ENCODE measurements around the gene LIN7B.
"Not testable (repeated sequence)": the region's sequence is repeated elsewhere in the genome, so short reads cannot be mapped to it uniquely, and the experiment has no call there.

Gene LIN7B

DNA sequence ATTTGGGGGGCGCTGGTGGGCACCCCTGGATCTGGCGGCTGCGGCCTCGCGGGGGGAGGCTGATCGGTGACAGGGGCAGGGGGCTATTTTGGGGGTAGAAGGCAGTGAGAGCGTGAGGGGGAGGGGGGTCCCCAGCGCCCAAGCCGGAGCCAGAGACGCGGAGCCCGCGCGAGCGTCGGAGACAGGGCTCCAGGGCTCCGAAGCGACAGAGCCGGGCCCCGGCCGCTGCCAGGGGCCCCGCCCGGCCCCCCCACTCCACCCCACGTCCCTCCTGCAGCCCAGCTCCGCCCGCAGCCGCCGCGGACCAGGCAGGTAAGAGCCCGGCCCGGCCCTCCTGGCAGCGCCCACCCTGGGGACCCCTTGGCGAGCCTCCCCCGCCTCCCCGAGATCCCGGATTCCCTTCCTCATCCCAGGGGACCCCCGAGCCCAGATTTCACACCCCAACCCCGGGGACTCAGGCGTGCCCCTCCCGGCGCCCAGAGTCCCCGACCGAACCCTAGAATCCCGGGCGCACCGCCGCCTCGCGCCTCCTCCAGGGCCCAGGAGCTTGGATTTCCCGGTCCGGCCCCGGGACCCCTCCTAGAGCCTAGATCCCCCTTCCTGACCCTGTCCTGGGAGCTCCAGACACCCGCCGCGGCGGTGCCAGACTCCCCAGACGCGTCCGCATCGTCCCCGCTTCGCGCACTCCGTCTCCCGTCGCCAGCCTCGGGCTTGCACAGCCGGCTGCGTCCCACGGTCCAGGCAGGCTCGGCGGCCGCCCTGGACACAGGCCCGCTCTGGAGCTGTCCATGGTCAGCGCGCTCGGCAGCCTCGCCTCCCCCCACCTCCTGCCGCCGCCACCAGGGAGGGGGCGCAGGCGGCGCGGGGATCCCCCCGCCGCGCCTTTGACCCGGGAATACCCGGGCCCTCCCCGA lies 5.5 kb downstream of the LIN7B start, which contains the start of gene PPFIA3:
PPFIA3 (plus strand) TSS at position 134 of the 914 bp plus-strand sequence. CDS start 8,330 bp downstream, outside the sequence.
- no peak for DNase-seq

DNA sequence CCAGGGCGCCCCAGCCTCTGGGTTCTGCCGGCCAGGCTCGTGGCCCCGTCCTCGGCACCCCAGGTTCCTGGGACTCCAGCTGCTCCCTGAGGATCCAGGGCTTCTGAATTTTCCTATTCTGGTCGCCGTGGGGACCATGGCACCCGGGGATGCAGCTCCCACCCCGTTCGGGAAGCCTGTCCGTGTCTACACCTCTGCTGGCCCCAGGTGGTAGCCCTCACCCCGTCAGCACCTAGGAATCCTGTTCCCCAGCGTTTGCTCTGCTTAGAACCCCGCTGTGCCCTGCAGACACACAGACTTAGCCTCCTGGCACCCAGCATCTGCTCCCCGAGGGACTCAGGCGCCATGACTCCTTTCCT lies 6.1 kb downstream of the LIN7B start:
- DNase-seq, result no peak

DNA sequence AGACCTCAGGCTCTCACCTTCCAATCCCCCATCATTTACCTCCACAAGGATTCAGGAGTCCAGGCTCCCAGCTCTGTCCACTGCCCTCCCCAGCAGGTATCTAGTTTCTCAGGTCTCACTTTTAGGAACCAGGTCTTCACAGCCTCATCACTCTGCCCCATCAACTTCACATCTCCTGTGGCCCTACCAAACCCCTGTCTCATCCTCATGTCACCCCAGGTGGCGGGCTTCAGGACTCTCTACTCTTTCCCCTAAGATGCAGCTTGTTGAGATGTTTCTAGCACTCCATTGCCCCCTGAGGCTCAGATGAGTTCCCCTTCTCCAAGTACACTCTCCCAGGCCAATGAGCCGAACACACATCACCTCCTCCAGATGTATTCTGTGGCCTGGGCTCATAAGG lies 6.7 kb downstream of the LIN7B start:
- DNase-seq, result no peak

DNA sequence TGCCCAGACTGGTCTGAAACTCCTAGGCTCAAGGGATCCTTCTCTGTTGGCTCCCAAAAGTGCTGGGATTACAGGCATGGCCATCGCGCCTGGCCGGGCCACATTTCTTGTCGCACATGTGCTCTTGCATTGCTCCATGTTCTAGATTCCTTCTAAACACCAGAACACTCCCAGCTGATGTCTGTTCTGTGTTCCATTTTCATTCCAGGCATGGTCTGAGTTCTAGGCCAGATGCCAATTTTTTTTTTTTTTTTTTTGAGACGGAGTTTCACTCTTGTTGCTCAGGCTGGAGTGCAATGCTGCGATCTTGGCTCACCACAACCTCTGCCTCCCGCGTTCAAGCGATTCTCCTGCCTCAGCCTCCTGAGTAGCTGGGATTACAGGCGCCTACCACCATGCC lies 7.7 kb downstream of the LIN7B start:
- DNase-seq, result not testable (repeated sequence)

DNA sequence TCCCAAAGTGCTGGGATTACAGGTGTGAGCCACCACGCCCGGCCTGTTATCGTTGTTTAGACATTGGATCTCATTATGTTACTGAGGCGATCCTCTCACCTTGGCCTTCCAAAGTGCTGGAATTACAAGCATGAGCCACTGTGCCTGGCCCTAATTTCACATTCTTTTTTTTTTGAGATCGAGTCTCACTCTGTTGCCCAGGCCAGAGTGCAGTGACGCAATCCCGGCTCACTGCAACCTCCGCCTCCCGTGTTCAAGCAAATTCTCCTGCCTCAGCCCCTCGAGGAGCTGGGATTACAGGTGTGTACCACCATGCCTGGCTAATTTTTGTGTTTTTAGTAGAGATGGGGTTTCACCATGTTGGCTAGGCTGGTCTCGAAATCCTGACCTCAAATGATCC lies 9.1 kb downstream of the LIN7B start:
- not testable (repeated sequence) for DNase-seq

DNA sequence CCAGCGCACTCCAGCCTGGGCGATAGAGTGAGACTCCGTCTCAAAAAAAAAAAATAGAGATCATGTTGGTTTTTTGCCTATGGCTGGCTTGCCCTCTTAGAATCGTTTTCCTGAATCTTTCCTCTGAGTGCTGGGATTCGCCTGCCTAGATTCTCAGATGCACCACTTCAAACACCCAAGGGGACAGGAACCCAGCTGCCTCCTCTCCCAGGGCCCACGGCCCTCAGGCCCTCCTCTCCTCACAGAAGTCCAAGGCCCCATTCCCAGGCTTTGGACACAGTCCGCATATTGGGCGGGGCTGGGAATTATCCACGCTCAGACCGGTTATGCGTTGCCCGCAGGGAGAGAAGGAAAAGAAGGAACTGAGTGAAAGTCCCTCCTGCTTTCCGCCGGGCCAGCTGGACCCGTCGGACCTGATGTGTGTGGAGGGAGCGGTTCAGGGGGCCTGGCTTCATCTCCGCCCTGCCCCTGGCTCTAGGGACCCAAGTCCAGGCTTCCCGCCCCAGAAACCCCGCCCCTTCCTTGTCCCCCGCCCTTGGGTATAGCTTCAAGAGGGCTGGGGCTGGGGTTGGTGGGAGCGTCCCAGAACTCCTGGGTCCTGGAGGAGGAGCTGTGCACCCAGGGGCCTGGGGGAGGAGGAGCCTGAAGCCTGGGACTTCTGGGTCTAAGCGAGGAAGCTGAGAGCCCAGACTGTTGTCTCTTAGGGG lies 11.0 kb downstream of the LIN7B start:
- no peak for DNase-seq

DNA sequence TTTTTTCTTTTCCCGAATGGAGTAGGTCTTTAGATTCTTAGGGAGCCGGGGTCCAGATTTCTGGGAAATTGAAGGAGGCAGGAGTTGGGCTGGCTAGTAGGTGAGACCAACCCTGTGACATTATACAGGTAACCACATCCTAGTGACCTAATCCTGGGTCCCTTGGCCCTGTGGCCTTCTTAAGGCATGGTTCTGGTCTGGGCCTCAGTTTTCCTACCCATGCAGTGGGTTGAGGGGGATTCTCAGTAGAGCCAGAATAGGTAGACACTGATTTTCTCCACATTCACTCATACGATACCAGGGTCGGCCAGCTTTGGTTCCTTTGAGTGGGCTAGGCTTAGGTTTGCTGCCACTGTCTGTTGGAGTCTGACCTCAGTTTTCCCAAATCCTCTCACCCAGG lies 12.4 kb downstream of the LIN7B start:
- DNase-seq, result no peak

DNA sequence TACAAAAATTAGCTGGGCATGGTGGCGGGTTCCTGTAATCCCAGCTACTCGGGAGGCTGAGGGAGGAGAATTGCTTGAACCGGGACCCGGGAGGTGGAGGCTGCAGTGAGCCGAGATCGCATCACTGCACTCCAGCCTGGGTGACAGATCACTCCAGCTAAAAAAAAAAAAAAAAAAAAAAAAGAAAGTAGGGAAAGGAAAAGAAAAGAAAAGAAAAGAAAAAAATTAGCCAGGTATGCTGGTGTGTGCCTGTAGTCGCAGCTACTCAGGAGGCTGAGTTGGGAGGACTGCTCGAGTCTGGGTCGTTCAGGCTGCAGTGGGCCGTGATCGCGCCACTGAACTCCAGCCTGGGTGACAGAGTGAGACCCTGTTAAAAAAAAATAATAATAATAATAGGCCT lies 13.1 kb downstream of the LIN7B start:
- DNase-seq, result not testable (repeated sequence)

DNA sequence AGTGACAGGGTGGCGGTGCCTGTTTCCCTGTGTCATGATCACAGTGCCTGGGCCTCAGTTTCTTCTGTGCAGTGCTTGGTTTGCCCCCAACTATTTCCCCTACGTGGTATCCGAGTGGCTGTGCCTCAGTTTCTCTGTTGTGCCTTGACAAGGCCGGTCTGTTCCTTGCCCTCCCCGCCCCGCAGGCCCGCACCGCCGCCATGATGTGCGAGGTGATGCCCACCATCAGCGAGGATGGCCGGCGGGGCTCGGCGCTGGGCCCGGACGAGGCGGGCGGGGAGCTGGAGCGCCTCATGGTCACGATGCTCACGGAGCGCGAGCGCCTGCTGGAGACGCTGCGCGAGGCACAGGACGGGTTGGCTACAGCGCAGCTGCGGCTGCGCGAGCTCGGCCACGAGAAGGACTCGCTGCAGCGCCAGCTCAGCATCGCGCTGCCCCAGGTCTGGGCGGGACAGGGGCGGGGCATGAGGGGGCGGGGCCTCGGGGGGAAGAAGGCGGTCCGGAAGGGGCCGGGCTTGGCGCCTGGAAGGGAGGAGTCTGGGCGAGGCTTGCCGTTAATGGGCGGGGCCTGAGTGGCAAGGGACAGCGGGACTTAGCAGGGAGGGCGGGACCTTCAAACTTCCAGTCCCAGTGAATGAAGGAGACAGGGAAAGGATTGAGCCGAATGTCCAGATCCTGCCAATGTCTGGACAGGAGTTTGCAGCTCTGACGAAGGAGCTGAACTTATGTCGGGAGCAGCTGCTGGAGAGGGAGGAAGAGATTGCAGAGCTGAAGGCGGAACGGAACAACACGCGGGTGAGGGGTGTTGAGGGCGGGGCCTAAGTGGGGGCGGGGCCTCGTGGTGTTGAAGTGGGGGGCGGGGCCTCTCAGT lies 13.7 kb downstream of the LIN7B start:
- peak; percentile 81 for DNase-seq

DNA sequence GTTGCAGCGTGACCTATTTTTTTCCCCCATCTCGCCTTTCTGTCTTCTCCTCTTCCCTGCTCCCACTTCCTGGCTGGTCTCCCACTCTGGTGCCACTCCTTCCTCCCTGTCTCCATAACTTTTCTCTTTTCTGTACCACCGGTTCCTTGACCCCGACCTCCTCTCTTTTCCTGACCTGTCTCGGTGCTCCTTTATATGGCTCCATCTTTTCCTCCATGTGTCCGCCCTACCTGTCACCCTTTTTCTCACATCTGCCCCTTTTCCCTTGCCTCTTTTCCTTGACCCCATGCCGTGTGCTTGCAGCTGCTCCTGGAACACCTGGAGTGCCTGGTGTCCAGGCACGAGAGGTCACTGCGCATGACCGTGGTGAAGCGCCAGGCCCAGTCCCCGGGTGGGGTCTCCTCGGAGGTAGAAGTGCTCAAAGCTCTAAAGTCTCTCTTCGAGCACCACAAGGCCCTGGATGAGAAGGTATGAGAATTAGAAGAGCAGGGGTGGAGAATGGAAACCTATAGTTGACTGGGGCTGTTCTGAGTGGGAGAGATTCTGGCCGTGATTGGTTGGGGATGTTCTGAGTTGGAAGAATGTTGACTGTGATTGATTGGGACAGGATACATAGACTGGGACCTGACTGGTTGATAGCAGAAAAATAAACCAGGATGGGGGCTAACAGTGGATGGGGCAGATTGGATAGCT lies 14.5 kb downstream of the LIN7B start:
- DNase-seq, result no peak

DNA sequence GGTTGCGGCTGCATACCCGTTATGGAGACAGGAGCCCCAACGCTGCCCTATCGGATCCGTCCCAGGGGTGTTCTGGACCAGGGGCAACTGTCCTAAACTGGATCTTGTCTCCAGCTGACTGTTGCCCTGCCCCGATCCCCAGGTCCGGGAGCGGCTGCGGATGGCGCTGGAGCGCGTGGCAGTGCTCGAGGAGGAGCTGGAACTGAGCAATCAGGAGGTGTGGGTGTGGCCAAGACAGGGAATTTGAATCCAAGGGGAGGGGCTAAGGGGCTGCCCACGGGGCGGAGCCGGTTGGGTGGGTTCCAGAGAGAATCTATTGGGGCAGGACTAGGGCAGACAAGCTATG lies 15.0 kb downstream of the LIN7B start:
- DNase-seq, result no peak

DNA sequence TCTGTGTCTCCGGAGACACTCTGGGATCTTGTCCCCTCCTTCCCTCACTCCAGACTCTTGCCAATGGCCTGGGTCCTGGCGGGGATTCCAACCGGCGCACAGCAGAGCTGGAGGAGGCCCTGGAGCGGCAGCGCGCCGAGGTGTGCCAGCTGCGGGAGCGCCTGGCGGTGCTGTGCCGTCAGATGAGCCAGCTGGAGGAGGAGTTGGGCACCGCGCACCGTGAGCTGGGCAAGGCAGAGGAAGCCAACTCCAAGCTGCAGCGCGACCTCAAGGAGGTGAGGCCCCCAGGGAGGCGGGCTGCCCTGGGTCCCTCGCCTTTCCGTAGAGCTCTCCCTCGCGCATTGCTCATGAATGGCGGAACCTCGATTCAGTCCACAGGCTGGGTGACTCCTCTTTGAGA lies 16.2 kb downstream of the LIN7B start:
- DNase-seq, result no peak

DNA sequence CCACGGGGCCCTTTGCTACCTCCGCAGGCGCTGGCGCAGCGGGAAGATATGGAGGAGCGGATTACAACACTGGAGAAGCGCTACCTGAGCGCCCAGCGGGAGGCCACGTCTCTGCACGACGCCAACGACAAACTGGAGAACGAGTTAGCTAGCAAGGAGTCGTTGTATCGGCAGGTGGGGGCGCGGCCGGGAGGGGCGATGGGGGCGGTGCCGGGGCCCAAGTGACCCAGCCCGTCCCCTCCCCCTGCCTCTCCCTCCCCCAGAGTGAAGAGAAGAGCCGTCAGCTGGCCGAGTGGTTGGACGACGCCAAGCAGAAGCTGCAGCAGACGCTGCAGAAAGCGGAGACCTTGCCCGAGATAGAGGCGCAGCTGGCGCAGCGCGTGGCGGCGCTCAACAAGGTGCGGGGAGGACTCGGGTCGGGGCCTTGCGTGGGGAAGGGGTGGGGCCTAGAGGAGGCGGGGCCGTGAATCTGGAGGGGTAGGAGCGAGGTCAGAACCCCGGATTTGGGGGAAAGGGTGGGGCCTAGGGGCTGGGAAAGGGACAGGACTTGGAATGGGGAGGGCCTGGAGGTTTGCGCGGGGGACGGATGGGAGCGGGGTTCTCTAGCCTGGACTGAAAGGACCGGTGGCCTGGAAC lies 18.9 kb downstream of the LIN7B start:
- DNase-seq, result no peak

DNA sequence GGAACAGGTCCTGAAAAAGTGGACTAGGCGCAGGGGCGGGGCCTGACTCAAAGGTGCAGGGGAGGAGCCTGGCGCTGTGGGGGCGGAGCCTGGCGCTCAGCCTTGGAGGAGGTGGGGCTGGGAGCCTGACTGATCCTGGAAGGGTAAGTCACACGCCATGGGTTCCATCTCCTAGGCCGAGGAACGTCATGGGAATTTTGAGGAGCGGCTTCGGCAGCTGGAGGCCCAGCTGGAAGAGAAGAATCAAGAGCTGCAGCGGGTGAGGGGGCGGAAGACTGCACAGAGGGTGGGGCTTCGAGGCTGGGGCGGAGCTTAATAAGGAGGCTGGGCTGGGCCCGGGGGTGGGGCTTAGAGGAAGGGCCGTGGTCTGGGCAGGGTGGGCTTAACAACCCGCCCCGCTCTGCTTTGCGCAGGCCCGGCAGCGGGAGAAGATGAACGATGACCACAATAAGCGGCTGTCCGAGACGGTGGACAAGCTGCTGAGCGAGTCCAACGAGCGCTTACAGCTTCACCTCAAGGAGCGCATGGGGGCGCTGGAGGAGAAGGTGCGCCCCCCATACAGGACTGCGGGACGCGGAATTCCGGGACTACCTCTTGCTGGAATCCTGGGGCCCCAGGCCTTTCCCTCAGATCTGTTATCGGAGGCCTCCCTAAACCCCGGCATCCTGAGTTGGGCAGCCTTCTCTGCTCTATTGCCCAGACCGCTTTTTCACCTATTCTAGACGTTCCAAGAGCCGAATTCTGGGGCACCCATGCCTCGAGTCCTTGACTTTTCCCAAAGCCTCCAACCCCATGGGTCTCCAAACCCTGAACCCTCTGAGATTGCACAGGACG lies 19.7 kb downstream of the LIN7B start:
- DNase-seq, result no peak

DNA sequence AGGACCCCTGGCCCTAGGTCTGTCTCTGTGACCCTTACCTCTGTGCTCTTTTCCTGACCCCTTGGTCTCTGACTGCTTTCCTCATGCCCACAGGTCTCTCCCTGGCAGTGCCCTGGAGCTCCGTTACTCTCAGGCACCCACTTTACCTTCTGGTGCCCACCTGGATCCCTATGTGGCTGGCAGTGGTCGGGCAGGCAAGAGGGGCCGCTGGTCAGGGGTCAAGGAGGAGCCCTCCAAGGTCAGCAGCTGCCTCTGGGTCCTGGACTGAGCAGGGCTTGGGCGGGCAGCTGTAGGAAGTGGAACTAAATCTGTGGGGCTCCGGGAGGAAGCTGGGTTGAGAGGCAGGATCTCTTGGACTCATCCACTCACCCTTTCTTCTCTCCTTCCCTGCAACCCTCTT lies 21.5 kb downstream of the LIN7B start:
- no peak for DNase-seq

DNA sequence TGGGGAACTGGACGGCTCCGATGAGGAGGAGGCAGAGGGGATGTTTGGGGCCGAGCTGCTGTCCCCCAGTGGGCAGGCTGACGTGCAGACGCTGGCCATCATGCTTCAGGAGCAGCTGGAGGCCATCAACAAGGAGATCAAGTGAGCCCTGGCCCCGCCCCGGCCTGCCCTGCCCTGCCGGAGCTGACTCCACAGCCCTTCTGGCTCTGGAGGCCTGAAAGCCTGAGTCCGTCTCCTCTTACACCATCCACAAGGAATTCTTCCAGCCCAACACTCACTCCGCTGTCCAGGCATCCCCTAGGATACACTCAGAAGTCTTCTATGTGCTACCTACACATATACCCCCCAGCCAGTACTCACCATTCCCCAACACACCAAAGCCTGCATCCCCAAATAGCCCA lies 22.6 kb downstream of the LIN7B start:
- DNase-seq, result no peak

DNA sequence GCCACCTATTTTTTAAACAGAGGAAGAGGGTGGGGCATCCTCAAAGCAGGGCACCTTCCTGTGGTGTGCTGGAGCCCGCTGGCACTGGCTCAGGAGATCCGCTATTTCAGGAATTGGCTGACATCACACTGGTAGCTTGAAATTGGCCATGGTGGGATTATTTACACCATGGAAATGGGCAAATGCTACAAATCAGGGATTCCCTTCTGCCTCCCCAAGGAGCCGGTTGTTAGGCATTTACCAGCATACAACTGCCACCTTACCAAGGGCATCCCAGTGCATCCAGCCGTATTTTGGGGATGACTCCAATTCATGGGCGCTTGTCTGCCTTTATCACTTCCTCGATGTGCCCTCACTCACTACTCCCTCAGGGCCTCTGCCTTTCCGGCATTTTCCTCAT lies 26.8 kb downstream of the LIN7B start:
- no peak for DNase-seq

DNA sequence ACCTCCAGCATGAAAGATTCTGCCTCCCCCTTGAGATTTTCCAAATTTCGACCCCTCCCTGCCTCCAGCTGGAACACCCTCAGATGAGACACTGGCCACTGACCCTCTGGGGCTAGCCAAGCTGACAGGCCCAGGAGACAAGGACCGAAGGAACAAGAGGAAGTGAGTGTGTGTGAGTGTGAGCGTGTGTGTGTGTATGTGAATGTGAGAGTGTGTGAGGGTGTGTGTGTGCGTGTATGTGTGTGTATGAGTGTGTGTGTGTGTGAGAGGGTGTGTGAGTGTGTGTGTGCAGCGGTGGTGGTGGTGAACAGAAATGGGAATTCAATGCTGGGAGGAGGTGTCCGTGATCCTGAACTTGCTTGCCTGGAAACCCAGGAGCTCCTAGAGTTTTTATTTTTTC lies 27.2 kb downstream of the LIN7B start:
- DNase-seq, result no peak

DNA sequence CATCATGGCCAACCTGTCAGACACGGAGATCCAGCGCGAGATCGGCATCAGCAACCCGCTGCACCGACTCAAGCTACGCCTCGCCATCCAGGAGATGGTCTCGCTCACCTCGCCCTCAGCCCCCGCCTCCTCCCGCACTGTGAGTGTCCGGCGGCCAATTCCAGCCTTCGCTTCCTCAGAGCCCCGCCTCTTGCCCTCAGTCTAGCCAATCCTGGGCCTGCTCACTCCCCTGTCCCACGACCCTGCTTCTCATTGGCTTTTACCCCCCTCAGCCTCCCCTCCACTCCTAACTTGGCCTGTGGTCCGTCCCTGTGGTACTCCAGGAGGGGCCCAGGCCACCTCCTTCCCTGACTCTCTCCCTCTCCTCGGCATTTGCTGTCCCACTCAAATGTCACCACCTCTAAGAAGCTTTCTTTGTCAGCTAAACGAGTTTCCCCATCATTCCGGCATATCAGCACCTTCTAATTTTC lies 28.7 kb downstream of the LIN7B start:
- peak; percentile 92 for DNase-seq

DNA sequence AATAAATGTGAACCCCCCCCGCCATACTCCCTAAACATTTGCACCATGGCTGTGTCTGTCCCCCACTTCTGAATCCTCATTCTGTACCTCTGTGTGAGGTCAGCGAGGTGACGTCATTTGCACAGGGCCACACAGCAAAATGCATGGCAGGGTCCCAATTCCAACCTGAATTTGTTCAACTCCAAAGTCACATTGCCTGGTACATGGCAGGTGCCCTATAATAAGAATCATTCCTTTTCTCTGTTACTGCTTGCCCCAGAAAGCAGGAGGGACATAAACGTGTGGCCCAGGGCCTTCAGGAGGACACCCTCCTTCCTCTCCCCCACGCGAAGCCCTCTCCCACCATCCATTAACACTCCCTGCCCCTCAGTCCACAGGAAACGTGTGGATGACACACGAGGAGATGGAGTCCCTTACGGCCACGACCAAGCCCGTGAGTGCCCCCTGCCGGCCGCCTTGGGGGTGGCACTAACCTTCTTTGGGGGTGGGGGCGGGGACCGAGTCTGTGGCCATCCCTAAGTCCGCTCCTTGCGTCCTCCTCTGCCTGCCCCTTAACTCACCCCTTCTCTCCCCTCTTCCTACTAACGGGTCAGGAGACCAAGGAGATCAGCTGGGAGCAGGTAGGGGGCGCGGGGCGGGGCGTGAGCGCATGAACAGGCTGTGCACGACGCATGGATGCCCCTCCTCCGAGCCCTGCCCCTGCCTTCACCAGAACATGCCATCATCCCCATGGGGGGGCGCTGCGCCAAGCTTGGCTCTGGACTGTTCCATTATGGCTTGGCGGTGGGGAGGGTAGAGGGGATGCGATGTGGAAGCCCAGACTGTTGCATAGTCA lies 31.6 kb downstream of the LIN7B start:
- DNase-seq, result no peak
